ENCODE measurements around the gene PEDS1. TPM values are rescaled to one million over a fixed set of nuclear protein-coding genes. Genes with fewer than 3 reads are reported as not detected.

The PEDS1 gene
- total RNA-seq, 5 donors from 2014 or later (not counting 1 experiment from before 2014, with no cell fraction given), result 17.6 to 20.0 (median 18.3) TPM

Other genes starting within 250 kb of the PEDS1 start
- gene SPATA2, start 238.2 kb downstream of the PEDS1 start, total RNA-seq, result 10 to 100 TPM in 3 of 5 donors, 1 to 10 TPM in 2; 9.6 to 19.4 (median 10.4) TPM
- gene RNF114, start 217.3 kb downstream of the PEDS1 start, total RNA-seq, result 100 to 1,000 TPM in 2 of 5 donors, 10 to 100 TPM in 3; 83.5 to 109 (median 95.7) TPM
- 1 to 10 TPM in 3 of 5 donors, under 1 TPM in 2; 0.95 to 3.1 (median 1.3) TPM for gene SNAI1, start 170.7 kb downstream of the PEDS1 start, total RNA-seq
- gene UBE2V1, start 40.6 kb downstream of the PEDS1 start, total RNA-seq, result 100 to 1,000 TPM; 107 to 194 (median 116) TPM
- gene CEBPB, start 37.1 kb upstream of the PEDS1 start, total RNA-seq, result 10 to 100 TPM; 25.8 to 53.8 (median 48.0) TPM

Data from T-cell (primary cell).